T-helper 2 cell treated with Interferon-gamma antibody and Interleukin-4, amounts not matched to agents 5 μg/mL and 100 μg/mL, for 36 hours (primary cell): ENCODE results near the gene WNT7B.

Experiments used
- DNase-seq: peaks from one replicate; pipeline ENCODE4 v3.0.0; 2021; ENCODE audit warnings: low spot score
- H3K27ac Mint-ChIP-seq: one replicate; pipeline ENCODE4 v1.8.0; 2021; ENCODE audit warnings: mild to moderate bottlenecking, mixed read lengths
- H3K27me3 Mint-ChIP-seq: one replicate; pipeline ENCODE4 v1.8.0; 2021; ENCODE audit warnings: low read depth, mixed read lengths
- H3K36me3 Mint-ChIP-seq: one replicate; pipeline ENCODE4 v1.8.0; 2021; ENCODE audit warnings: low read depth, mixed read lengths
- H3K4me1 Mint-ChIP-seq: one replicate; pipeline ENCODE4 v1.8.0; 2021; ENCODE audit warnings: low read depth, mixed read lengths
- H3K4me3 Mint-ChIP-seq: one replicate; pipeline ENCODE4 v1.8.0; 2022; ENCODE audit warnings: mild to moderate bottlenecking, moderate library complexity, mixed read lengths
- H3K9me3 Mint-ChIP-seq: one replicate; pipeline ENCODE4 v1.8.0; 2021; ENCODE audit warnings: mixed read lengths

WNT7B gene

DNA sequence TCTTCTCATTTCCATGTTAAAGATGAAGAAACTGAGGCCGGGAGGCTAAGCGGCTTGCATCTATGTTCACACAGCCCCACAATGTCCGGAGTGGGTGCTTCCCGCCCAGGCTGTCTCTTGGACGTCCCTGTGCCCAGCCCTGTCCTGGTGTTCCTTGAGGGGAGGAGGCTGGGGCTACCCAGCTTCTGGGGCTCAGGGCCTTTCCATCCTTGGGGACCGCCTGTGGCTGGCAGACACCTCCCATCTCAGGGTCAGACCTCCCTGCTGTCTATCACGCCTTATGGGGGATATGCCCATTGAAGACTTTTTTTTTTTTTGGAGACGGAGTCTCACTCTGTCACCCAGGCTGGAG, 95.5 kb downstream of the WNT7B start:
- Mint-ChIP-seq H3K4me3 (no peak overlapping the region), H3K27me3 (peaks cover 34% of the 10 kb centered on the region), H3K4me1 (no peaks in the 10 kb centered on the region), H3K9me3 (no peaks in the 10 kb centered on the region), H3K36me3 (no peaks in the 10 kb centered on the region), H3K27ac (no peak overlapping the region)
- DNase-seq, result no peak

DNA sequence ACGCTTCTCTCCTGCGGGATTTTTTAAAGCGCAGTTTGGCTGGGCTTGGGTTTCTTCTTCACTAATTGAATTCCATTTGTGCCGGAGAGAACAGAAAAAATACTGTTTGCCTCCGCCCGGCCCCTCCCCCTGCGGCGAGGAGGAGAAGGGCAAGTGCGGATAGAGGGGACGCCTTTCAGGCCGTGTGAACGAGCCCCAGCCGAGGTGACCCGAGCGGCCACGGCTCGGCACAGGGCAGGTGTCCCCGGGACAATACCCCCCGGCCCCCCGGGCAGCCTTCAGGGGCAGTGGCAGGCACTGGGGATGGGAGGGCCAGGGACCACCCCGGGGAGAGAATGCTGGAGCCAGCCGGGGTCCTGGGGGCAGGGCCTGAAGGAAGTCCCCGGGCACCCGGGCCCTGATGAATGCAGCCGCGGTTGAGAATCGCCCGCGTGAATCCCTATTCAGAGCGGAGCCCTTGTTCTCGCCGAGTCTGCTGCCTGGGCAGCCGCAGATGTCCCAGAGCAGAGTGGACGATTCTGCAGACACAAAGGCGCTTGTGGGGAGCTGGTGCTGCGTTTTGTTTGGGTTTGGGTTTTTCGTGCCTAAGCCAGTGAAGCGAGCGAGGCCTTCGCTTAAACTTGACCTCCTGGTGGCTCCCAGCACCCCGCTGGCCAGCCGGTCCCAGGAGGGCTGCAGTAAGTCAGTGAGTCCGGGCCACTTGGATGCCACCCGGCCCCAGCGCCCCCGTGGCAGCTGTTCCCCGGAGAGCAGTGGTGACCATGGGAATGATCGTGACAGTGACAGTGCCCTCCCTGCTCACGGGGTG, 96.0 kb downstream of the WNT7B start:
- Mint-ChIP-seq H3K27ac (no peak overlapping the region), H3K27me3 (peaks cover 34% of the 10 kb centered on the region), H3K9me3 (no peaks in the 10 kb centered on the region), H3K4me1 (no peaks in the 10 kb centered on the region), H3K36me3 (no peaks in the 10 kb centered on the region), H3K4me3 (no peak overlapping the region)
- DNase-seq, result no peak

DNA sequence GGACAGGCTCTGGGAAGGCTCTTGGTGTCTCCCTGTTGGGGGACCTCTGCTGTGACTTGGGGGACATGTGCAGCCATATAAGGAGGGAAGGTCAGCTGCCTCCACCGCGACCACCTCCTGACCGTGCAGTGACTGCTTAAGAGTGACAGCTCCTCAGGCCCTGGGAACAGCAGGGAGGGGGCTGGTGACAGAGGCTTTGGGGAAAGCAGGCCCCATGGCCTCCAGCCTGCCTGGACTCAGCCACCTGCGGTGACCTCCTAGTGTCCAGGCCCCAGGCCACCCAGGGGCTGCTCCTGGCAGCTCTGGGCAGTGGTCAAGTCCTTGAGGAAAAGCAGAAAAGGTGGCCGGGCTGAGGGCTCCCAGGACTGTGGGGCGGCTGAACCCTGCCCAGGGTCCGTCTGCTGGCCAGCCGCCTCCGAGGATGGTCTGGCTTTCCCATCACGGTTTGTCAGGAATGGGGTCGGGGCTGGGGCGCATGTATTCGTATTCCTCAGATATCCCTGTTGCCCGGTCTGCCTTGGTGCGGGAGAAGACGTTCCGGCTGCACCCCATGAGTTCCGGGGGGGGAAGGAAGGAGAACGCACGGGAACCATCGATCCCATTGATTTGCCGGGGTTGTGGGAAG, 96.8 kb downstream of the WNT7B start:
- Mint-ChIP-seq H3K9me3 (no peaks in the 10 kb centered on the region), H3K27ac (no peak overlapping the region), H3K4me1 (no peaks in the 10 kb centered on the region), H3K36me3 (no peaks in the 10 kb centered on the region), H3K27me3 (peaks cover 37% of the 10 kb centered on the region), H3K4me3 (no peak overlapping the region)
- no peak for DNase-seq

DNA sequence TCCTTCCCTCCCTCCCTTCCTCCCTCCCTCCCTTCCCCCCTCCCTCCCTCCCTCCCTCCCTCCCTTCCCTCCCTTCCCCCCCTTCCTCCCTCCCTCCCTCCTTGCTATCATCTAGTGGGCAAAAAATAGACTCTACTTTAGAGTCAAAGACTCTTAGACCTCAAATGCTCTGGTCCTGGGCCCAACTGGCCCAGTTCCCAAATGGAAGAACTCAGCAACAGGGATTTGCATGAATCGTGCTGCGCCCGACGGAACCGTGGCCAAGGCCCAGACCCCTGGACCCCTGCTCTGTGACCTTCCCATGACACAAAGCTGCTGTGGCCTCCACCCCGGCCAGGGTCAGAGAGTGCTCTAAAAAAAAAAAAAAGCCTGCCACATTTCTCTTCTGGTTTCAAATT, 97.4 kb downstream of the WNT7B start:
- DNase-seq, result no peak
- H3K9me3 Mint-ChIP-seq, result no peaks in the 10 kb centered on the region
- no peaks in the 10 kb centered on the region for H3K36me3 Mint-ChIP-seq
- no peak overlapping the region for H3K4me3 Mint-ChIP-seq
- no peaks in the 10 kb centered on the region for H3K4me1 Mint-ChIP-seq
- peaks cover 40% of the 10 kb centered on the region for H3K27me3 Mint-ChIP-seq
- H3K27ac Mint-ChIP-seq, result no peak overlapping the region

DNA sequence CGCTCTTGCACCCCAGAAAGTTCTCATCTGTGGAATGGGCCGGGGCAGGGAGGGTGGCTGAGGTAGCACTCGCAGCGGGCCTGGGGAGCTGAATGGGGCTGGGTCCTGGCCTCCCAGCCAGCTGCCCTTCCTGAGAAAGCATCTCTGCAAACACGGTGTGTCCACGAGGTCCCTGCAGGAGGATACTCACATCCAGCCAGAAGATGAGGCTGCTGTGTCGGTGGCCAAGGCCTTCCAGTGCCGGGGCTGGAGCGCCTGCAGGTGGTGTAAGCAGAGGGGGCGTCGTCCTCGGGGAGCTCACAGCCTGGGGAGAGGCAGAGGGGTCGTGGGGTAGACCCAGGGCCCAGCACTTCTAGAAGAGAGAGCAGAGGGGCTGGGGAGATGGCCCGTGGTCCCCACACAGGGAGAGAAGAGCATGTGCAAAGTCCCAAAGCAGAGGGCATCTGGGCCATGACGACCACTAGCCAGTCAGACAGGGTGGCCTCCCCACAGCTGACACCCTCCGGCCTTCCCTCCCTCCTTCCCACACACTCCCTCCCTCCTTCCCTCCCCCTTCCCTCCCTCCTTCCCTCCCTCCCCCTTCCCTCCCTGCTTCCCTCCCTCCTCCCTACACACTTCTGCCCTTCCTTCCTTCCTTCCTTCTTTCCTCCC, 97.9 kb downstream of the WNT7B start:
- no peaks in the 10 kb centered on the region for H3K36me3 Mint-ChIP-seq
- H3K4me1 Mint-ChIP-seq, result no peaks in the 10 kb centered on the region
- no peak overlapping the region for H3K4me3 Mint-ChIP-seq
- no peaks in the 10 kb centered on the region for H3K9me3 Mint-ChIP-seq
- no peak for DNase-seq
- no peak overlapping the region for H3K27ac Mint-ChIP-seq
- peaks cover 45% of the 10 kb centered on the region for H3K27me3 Mint-ChIP-seq

DNA sequence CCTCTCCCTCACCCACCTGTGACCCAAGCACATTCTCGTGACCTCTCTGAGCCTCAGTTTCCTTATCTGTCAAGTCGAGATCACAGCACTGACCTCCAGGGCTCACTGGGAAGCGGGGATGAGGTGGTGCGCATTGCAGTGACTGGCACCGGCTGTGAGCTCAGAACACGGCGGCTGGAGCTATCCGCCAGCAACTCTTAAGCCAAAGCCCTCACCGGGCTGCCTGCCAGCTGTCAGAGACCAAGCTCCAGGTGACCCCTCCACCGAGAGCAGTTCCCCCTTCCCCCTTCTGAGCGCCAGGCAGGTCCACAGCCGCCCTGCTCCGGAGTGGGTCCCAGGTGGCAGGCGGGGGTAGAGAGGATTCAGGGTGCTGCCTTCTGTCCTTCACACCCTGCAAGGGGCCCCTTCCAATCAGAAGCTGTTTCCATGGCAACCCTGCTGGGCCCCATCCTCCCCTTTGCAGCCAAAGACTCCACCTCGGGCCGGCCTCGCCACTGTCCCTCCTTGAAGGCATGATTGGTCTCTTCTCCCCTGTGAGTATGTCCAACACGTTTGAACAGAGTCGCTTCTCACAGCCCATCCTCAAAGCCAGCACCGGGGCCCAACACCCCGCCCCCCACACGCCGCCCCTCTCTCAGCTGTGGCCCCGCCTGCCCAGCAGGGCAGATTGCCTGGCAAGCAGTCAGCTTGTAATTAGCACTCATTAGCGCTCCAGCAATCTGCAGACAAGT, 98.7 kb downstream of the WNT7B start:
- Mint-ChIP-seq H3K4me1 (no peaks in the 10 kb centered on the region), H3K27ac (no peak overlapping the region), H3K27me3 (peaks cover 50% of the 10 kb centered on the region), H3K36me3 (no peaks in the 10 kb centered on the region), H3K9me3 (no peaks in the 10 kb centered on the region), H3K4me3 (no peak overlapping the region)
- no peak for DNase-seq

DNA sequence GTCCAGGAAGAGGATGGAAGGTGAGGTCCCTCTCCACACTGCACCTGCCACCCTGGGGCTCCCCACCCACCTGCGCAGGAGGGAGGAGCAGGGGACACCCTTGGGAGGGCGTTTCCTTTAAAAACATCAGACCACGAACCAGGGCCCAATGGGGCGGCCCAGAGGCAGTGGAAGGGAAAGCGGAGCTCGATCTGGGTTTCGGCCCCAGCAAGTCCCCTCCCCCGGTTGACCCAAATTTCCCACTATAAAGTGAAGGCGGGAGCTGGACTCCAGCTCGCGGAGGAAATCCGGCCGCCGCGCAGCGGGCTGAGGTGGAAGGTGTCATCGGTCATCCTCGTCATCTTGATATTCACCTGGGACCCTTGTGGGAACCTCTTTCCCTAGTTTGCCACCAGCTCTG, 99.3 kb downstream of the WNT7B start:
- H3K9me3 Mint-ChIP-seq, result peaks cover 4% of the 10 kb centered on the region
- no peaks in the 10 kb centered on the region for H3K36me3 Mint-ChIP-seq
- H3K4me1 Mint-ChIP-seq, result no peaks in the 10 kb centered on the region
- H3K27ac Mint-ChIP-seq, result no peak overlapping the region
- H3K4me3 Mint-ChIP-seq, result no peak overlapping the region
- H3K27me3 Mint-ChIP-seq, result peaks cover 54% of the 10 kb centered on the region
- DNase-seq, result no peak

DNA sequence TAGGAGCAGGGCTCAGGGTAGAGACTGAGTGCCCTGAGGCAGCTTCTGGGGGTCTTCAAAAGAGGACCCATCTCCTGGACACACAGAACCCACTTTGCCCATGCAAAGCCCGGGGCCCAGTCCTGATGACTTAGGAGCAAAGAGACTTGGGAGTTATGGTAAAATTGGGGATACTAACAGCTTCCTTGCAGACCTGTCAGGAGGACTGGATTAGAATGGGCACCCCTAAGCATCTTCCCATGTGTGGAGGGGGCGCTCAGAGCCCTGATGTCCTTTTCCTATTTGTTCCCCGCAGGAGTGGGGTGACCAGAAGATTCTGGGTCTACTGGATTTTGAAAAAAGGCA, 100.0 kb downstream of the WNT7B start:
- Mint-ChIP-seq H3K9me3 (peaks cover 4% of the 10 kb centered on the region), H3K27me3 (peaks cover 54% of the 10 kb centered on the region), H3K4me1 (no peaks in the 10 kb centered on the region), H3K4me3 (no peak overlapping the region), H3K27ac (no peak overlapping the region), H3K36me3 (no peaks in the 10 kb centered on the region)
- DNase-seq, result no peak

DNA sequence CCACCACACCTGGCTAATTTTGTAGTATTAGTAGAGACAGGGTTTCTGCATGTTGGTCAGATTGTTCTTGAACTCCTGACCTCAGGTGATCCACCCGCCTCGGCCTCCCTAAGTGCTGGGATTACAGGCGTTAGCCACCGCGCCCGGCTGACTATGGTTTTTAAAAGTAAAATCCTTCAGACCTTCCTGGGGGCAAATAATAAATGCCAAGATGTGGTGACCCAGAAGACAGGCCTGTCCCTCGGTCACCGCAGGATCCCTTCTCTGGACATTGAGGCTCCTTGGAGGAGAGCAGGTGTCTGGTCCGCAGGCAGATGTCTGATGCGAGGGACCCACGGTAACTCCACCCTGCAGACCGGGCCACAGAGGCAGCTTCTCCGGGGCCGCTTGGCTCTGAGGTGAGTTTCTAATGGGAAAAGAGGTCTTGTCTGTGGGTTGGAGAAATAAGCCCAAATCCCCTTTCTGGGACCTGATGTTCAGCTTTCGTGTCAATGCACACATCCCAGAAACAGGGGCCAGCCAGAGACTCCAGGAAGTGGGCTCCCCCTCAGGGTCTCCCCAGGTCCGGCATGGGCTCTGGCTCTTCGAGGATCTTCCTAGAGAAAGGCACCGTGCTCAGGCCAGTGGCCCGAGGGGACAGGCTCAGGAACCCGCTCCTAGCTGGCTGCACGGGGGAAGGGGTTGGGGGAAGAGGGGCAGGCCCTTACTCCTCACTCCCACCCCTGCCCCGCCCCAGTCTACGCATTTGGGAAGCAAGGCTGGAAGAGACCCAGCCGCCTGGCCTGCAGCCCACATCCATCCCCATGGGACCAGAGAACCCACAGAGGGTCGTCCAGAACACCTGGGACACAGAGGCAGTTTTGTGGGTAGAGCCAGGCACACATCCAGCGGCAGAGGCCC, 100.6 kb downstream of the WNT7B start:
- H3K27me3 Mint-ChIP-seq, result peaks cover 53% of the 10 kb centered on the region
- no peak for DNase-seq
- no peak overlapping the region for H3K27ac Mint-ChIP-seq
- H3K4me1 Mint-ChIP-seq, result no peaks in the 10 kb centered on the region
- H3K4me3 Mint-ChIP-seq, result no peak overlapping the region
- H3K36me3 Mint-ChIP-seq, result no peaks in the 10 kb centered on the region
- H3K9me3 Mint-ChIP-seq, result peaks cover 4% of the 10 kb centered on the region

DNA sequence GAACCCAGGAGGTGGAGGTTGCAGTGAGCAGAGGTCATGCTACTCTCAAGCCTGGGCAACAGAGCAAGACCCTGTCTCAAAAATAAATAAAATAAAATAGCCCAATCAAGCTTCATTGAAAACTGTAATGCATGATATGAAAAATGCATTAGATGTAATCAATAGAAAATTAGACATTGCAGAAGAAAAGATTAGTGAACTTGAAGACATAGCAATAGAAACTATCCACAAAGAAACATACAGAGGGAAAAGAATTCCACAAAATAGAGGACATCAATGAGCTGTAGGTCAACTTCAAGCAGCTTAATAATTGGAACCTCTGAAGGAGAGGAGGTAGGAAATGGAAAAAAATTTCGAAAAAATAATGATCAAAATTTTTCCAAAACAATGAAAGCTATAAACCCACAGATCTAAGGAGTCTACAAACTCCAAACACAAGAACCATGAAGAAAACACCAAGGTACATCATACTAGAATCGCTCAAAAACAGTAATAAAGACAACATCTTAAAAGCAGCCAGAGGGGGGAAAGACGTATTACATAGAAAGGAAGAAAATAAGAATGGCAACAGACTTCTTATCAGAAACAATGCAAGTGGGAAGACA, 104.2 kb downstream of the WNT7B start:
- no peak overlapping the region for H3K27ac Mint-ChIP-seq
- H3K9me3 Mint-ChIP-seq, result peaks cover 4% of the 10 kb centered on the region
- H3K27me3 Mint-ChIP-seq, result peaks cover 50% of the 10 kb centered on the region
- no peak for DNase-seq
- no peaks in the 10 kb centered on the region for H3K4me1 Mint-ChIP-seq
- no peak overlapping the region for H3K4me3 Mint-ChIP-seq
- no peaks in the 10 kb centered on the region for H3K36me3 Mint-ChIP-seq

DNA sequence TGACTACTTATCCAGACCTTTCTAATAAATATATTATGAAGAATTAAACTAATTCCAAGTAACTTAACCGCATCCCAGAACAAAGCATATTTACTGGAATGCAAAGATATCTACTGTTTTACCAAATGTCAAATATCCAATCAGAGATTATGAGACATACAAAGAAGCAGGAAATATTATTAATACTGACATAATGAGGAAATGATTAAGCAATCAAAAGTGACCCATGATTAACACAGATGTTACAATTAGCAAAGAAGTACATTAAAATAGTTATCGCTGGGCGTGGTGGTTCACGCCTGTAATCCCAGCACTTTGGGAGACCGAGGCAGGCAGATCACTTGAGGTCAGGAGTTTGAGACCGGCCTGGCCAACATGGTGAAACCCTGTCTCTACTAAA, 105.2 kb downstream of the WNT7B start:
- no peaks in the 10 kb centered on the region for H3K36me3 Mint-ChIP-seq
- peaks cover 49% of the 10 kb centered on the region for H3K27me3 Mint-ChIP-seq
- no peak overlapping the region for H3K27ac Mint-ChIP-seq
- DNase-seq, result no peak
- no peaks in the 10 kb centered on the region for H3K4me1 Mint-ChIP-seq
- no peak overlapping the region for H3K4me3 Mint-ChIP-seq
- peaks cover 4% of the 10 kb centered on the region for H3K9me3 Mint-ChIP-seq
